Osteoblast (primary cell): ENCODE results near the gene ESCO1. TPM values are rescaled to one million over a fixed set of nuclear protein-coding genes. Genes with fewer than 3 reads are reported as not detected.
"Not testable (repeated sequence)": the region's sequence is repeated elsewhere in the genome, so short reads cannot be mapped to it uniquely, and the experiment has no call there.

ENCODE experiments used
- DNase-seq: peaks from one replicate; pipeline ENCODE4 v3.0.0; 2011; ENCODE audit warnings: low spot score, mixed read lengths; ENCODE audit not compliant: insufficient read length; ENCODE audit errors: missing footprints
- H2AFZ ChIP-seq: 2 replicates; pipeline ENCODE4 v1.6.0; 2011; ENCODE audit warnings: mild to moderate bottlenecking, low read length
- H3K27ac ChIP-seq: 2 replicates; pipeline ENCODE4 v1.5.1; 2011; ENCODE audit warnings: mild to moderate bottlenecking, low read depth, low read length, moderate library complexity
- H3K27me3 ChIP-seq: 2 replicates; pipeline ENCODE4 v1.6.0; 2012; ENCODE audit warnings: mild to moderate bottlenecking, control low read depth, inconsistent platforms, low read length, moderate library complexity; ENCODE audit not compliant: insufficient read depth
- H3K36me3 ChIP-seq: 2 replicates; pipeline ENCODE4 v1.5.1; 2011; ENCODE audit warnings: mild to moderate bottlenecking, low read length, control low read depth, moderate library complexity; ENCODE audit not compliant: insufficient read depth
- H3K4me1 ChIP-seq: 2 replicates; pipeline ENCODE4 v1.5.1; 2011; ENCODE audit warnings: mild to moderate bottlenecking, low read length, control low read depth, moderate library complexity; ENCODE audit not compliant: insufficient read depth
- H3K4me2 ChIP-seq: 2 replicates; pipeline ENCODE4 v1.6.0; 2011; ENCODE audit warnings: mild to moderate bottlenecking, low read length; ENCODE audit not compliant: insufficient read depth
- H3K4me3 ChIP-seq: fragments of 200-600 bp; sonication (generic); 3 replicates; pipeline ENCODE4 v1.5.1; 2012; ENCODE audit warnings: mild to moderate bottlenecking, low read length, inconsistent platforms; ENCODE audit not compliant: insufficient read depth
- H3K79me2 ChIP-seq: 2 replicates; pipeline ENCODE4 v1.6.0; 2012; ENCODE audit warnings: mild to moderate bottlenecking, low read length, control low read depth, inconsistent platforms; ENCODE audit not compliant: insufficient read depth
- H3K9me3 ChIP-seq: 2 replicates; pipeline ENCODE4 v1.5.1; 2011; ENCODE audit warnings: low read depth, low read length, control low read depth
- H4K20me1 ChIP-seq: 2 replicates; pipeline ENCODE4 v1.6.0; 2012; ENCODE audit warnings: mild to moderate bottlenecking, low read length, control low read depth; ENCODE audit not compliant: insufficient read depth
- total RNA-seq: library from RNA; depleted of rRNA; stranded (reverse); fragments of >200 nt; gene quantifications from 2 replicates; pipeline ENCODE4 v1.2.3, GENCODE V29; 2012
- TF ChIP-seq, protein P1 (sequence below): IDR thresholded peaks from 2 replicates; pipeline ENCODE4 v1.5.1; 2011; ENCODE audit warnings: mild to moderate bottlenecking, low read depth, low read length, moderate library complexity; ENCODE audit errors: extremely low read depth

ESCO1 gene, protein sequence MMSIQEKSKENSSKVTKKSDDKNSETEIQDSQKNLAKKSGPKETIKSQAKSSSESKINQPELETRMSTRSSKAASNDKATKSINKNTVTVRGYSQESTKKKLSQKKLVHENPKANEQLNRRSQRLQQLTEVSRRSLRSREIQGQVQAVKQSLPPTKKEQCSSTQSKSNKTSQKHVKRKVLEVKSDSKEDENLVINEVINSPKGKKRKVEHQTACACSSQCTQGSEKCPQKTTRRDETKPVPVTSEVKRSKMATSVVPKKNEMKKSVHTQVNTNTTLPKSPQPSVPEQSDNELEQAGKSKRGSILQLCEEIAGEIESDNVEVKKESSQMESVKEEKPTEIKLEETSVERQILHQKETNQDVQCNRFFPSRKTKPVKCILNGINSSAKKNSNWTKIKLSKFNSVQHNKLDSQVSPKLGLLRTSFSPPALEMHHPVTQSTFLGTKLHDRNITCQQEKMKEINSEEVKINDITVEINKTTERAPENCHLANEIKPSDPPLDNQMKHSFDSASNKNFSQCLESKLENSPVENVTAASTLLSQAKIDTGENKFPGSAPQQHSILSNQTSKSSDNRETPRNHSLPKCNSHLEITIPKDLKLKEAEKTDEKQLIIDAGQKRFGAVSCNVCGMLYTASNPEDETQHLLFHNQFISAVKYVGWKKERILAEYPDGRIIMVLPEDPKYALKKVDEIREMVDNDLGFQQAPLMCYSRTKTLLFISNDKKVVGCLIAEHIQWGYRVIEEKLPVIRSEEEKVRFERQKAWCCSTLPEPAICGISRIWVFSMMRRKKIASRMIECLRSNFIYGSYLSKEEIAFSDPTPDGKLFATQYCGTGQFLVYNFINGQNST
- 19.9 and 21.2 TPM in 2 replicates for total RNA-seq

DNA sequence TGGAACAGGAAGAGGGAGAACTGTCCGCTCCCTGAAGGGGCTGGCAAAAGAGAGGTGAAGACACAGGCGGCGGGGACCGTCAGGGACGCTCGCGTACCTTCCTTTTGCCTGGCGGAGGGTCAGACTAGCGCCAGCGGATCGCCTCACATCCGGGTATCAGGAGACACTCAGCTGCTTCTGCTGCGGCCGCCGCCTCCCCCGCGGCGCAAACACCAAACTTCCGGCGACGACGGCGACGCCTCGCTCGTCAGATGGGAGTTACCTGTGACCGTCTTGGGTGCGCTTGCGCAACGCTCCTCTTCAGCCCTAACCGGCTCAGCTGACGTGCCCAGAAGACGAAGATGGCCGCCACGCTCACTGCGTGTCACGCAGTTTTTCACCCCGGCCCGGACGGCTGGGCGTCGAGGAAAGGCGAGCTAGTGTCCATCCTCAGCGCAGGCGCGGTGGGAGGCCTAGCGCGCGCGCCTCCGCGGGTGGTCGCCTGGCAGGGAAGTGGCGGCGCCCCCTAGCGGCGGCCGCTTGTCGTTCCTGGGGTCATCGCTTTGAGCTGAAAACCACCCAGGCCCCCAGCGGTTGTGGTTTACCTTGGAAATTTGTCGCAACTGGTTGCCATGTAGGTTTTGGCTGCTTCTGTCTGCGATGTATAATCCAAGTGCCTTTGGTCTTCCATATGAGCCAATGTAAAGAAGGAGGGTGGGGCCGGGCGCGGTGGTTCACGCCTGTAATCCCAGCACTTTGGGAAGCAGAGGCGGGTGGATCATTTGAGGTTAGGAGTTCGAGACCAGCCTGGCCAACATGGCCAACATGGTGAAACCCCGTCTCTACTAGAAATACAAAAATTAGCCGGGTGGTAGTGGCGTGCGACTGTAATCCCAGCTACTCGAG, at the start of gene ESCO1:
Gene ESCO1 (minus strand): TSS at position 179 of the 885 bp plus-strand sequence. CDS start 25,861 bp downstream, outside the sequence.
- no peaks in the 10 kb centered on the region for H3K9me3 ChIP-seq
- H3K79me2 ChIP-seq, result peaks cover 45% of the 10 kb centered on the region
- H3K27ac ChIP-seq, result peak within 1 kb of the TSS; percentile 98
- peak within 1 kb of the TSS; percentile 98 for H3K4me2 ChIP-seq
- H3K36me3 ChIP-seq, result no peaks in the 10 kb centered on the region
- no peaks in the 10 kb centered on the region for H3K27me3 ChIP-seq
- peak; percentile 98 for DNase-seq
- peak within 1 kb of the TSS; percentile 97 for H3K4me3 ChIP-seq
- H3K4me1 ChIP-seq, result peaks cover 11% of the 10 kb centered on the region
- peak within 1 kb of the TSS; percentile 98 for H2AFZ ChIP-seq
- TF ChIP-seq, protein P1, sequence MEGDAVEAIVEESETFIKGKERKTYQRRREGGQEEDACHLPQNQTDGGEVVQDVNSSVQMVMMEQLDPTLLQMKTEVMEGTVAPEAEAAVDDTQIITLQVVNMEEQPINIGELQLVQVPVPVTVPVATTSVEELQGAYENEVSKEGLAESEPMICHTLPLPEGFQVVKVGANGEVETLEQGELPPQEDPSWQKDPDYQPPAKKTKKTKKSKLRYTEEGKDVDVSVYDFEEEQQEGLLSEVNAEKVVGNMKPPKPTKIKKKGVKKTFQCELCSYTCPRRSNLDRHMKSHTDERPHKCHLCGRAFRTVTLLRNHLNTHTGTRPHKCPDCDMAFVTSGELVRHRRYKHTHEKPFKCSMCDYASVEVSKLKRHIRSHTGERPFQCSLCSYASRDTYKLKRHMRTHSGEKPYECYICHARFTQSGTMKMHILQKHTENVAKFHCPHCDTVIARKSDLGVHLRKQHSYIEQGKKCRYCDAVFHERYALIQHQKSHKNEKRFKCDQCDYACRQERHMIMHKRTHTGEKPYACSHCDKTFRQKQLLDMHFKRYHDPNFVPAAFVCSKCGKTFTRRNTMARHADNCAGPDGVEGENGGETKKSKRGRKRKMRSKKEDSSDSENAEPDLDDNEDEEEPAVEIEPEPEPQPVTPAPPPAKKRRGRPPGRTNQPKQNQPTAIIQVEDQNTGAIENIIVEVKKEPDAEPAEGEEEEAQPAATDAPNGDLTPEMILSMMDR, result peak; percentile 94
- peaks cover 4% of the 10 kb centered on the region for H4K20me1 ChIP-seq

DNA sequence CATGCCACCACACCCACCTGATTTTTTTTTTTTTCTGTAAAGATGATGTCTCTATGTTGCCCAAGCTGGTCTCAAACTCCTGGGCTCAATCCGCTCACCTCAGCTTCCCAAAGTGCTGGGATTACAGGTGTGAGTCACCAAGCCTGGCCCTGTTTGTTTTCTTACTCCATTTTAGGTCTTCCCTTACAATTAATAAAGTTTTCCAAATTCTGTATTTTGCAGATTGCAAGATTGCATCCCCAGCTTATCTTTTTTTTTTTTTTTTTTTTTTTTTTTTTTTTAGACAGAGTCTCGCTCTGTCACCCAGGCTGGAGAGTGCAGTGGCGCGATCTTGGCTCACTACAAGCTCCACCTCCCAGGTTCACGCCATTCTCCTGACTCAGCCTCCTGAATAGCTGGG, 39.9 kb upstream of the ESCO1 start:
- H2AFZ ChIP-seq, H4K20me1 ChIP-seq, H3K4me1 ChIP-seq, H3K4me3 ChIP-seq, H3K79me2 ChIP-seq, H3K27ac ChIP-seq, DNase-seq, H3K9me3 ChIP-seq, H3K4me2 ChIP-seq, H3K27me3 ChIP-seq, H3K36me3 ChIP-seq: not testable (repeated sequence)

DNA sequence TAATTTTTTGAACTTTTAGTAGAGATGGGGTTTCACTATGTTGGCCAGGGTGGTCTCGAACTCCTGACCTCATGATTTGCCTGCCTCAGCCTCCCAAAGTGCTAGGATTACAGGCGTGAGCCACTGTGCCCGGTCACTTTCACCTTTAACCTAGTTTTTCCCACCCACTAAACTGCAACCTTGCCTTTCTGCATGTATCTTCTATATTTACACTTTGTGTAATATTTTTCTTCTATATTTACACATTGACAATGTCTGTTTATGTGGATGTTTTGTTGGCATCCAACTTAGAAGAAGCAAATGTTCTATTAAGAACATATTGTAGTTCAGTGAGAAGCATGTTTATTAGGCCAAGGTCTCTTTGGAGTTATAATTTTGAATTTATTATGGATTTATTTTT, 38.3 kb upstream of the ESCO1 start:
- no peaks in the 10 kb centered on the region for H4K20me1 ChIP-seq
- H3K4me1 ChIP-seq, result no peaks in the 10 kb centered on the region
- H3K9me3 ChIP-seq, result no peaks in the 10 kb centered on the region
- H3K27me3 ChIP-seq, result no peaks in the 10 kb centered on the region
- no peak for DNase-seq
- no peaks in the 10 kb centered on the region for H3K36me3 ChIP-seq
- no peaks in the 10 kb centered on the region for H3K79me2 ChIP-seq
- H2AFZ ChIP-seq, result no peak overlapping the region
- H3K27ac ChIP-seq, result no peak overlapping the region
- TF ChIP-seq, protein P1, result no peak
- no peak overlapping the region for H3K4me3 ChIP-seq
- H3K4me2 ChIP-seq, result no peak overlapping the region

DNA sequence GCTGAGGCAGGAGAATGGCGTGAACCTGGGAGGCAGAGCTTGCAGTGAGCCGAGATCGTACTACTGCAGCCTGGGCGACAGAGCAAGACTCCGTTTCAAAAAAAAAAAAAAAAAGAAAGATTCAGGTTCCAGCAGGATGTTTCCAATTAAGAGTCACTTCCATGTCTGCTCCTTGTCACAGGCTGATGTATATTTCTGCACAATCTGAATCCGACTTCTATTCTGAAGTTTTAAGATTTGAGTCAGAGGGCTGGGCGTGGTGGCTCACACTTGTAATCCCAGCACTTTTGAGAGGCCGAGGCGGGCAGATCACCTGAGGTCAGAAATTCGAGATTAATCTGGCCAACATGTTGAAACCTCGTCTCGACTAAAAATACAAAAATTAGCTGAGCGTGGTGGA, 36.3 kb upstream of the ESCO1 start:
- peaks cover 4% of the 10 kb centered on the region for H3K36me3 ChIP-seq
- TF ChIP-seq, protein P1, result no peak
- H2AFZ ChIP-seq, result no peak overlapping the region
- H3K4me2 ChIP-seq, result no peak overlapping the region
- no peaks in the 10 kb centered on the region for H3K79me2 ChIP-seq
- H3K4me3 ChIP-seq, result no peak overlapping the region
- DNase-seq, result peak; percentile 29
- no peak overlapping the region for H3K27ac ChIP-seq
- H3K27me3 ChIP-seq, result no peaks in the 10 kb centered on the region
- no peaks in the 10 kb centered on the region for H4K20me1 ChIP-seq
- H3K4me1 ChIP-seq, result no peaks in the 10 kb centered on the region
- no peaks in the 10 kb centered on the region for H3K9me3 ChIP-seq
